Fibroblast of villous mesenchyme (primary cell): ENCODE data around the gene S100P. TPM values are rescaled to one million over a fixed set of nuclear protein-coding genes. Genes with fewer than 3 reads are reported as not detected.
"Not testable (repeated sequence)": the region's sequence is repeated elsewhere in the genome, so short reads cannot be mapped to it uniquely, and the experiment has no call there.

ENCODE experiments used
- DNase-seq: peaks from one replicate; pipeline ENCODE4 v3.0.0-alpha.2; 2010; ENCODE audit warnings: low read depth
- H3K4me3 ChIP-seq: 2 replicates; pipeline ENCODE4 v1.5.1; 2011; ENCODE audit warnings: low read depth, mild to moderate bottlenecking, low read length
- CTCF ChIP-seq: IDR thresholded peaks from 2 replicates; pipeline ENCODE4 v1.5.1; 2012; ENCODE audit warnings: low read depth, mild to moderate bottlenecking, low read length; ENCODE audit not compliant: insufficient read depth
- total RNA-seq: library from RNA; depleted of rRNA; stranded (reverse); fragments of >200 nt; gene quantifications from 2 replicates; pipeline ENCODE4 v1.2.3, GENCODE V29; 2012

Gene S100P
- total RNA-seq, 1 donor: not detected

GRCh38 chr4:6663596-6664393 lies 29.9 kb upstream of the S100P start:
- H3K4me3 ChIP-seq: no peak overlapping the region
- TF ChIP-seq CTCF: no peak
- DNase-seq: no peak

DNA sequence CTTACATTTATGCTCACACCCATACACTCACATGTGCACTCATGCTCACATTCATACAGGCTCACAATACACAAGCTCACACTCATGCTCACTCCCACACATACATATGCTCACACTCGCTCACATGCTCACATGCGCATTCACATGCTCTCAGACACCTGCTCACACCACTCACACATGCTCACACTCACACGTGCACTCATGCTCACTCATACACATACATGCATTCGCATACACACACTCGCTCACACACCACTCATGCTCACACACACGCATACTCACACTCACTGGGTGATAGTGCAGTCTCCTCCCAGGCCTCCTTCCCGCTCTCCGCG lies 28.4 kb upstream of the S100P start:
- DNase-seq: no peak
- H3K4me3 ChIP-seq: no peak overlapping the region
- no peak for TF ChIP-seq CTCF

- no peak for DNase-seq
- TF ChIP-seq CTCF: no peak
- H3K4me3 ChIP-seq: no peak overlapping the region
Measured at GRCh38 chr4:6668391-6668790, 25.3 kb upstream of the S100P start.

GRCh38 chr4:6671648-6672047 lies 22.0 kb upstream of the S100P start:
- DNase-seq: no peak
- no peak overlapping the region for H3K4me3 ChIP-seq
- TF ChIP-seq CTCF: no peak

DNA sequence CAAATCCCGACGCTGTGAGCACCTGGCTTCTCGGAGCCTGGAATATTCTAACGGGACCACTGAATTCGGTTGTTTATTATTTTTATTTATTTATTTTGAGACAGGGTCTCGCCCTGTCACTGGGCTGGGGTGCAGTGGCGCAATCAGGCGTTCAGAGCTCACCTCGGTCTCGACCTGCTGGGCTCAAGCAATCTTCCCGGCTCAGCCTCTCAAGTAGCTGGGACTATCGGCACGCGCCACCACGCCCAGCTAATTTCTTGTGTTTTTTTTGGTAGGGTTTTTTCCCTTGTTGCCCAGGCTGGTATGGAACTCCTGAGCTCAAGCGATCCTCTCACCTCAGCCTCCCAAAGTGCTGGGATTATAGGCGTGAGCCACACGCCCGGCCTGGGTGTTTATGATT lies 21.5 kb upstream of the S100P start:
- no peak overlapping the region for H3K4me3 ChIP-seq
- DNase-seq: no peak
- TF ChIP-seq CTCF: no peak

DNA sequence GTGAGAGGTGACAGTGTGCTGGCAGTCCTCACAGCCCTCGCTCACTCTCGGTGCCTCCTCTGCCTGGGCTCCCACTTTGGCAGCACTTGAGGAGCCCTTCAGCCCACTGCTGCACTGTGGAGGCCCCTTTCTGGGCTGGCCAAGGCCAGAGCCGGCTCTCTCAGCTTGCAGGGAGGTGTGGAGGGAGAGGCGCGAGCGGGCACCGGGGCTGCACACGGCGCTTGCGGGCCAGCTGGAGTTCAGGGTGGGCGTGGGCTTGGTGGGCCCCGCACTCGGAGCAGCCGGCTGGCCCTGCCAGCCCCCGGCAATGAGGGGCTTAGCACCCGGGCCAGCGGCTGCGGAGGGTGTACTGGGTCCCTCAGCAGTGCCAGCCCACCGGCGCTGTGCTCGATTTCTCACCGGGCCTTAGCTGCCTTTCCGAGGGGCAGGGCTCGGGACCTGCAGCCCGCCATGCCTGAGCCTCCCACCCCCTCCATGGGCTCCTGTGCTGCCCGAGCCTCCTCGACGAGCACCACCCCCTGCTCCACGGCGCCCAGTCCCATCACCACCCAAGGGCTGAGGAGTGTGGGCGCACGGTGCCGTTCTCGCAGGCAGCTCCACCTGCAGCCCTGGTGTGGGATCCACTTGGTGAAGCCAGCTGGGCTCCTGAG lies 21.0 kb upstream of the S100P start:
- H3K4me3 ChIP-seq, DNase-seq: not testable (repeated sequence)

DNA sequence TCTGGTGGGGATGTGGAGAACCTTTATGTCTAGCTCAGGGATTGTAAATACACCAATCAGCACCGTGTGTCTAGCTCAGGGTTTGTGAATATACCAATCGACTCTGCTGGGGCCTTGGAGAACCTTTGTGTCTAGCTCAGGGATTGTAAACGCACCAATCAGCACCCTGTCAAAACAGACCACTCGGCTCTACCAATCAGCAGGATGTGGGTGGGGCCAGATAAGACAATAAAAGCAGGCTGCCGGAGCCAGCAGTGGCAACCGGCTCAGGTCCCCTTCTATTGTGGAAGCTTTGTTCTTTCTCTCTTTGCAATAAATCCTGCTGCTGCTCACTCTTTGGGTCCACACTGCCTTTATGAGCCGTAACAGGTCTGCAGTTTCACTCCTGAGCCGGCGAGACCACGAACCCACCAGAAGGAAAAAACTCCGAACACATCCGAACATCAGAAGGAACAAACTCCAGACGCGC lies 20.5 kb upstream of the S100P start:
- not testable (repeated sequence) for DNase-seq
- peak overlapping the region; percentile 69 for H3K4me3 ChIP-seq
